ENCODE data around the gene CCDC57. TPM values are rescaled to one million over a fixed set of nuclear protein-coding genes. Genes with fewer than 3 reads are reported as not detected.

The CCDC57 gene
- total and polyA plus RNA-seq, 2 of the 8 experiments (the other 6 are each of a cell fraction or from before 2014, with no cell fraction given), result 8.4 to 12.9 TPM

GRCh38 chr17:82219083-82219482, 6.4 kb upstream of the CCDC57 start (continued):
- TF ChIP-seq TAF7 (optimal IDR thresholded peaks at IDR 0.05; ENCODE audit: borderline replicate concordance, low read depth, low read length), result no peak
- TF ChIP-seq RFX5 (IDR thresholded peaks at IDR 0.05; ENCODE audit: borderline replicate concordance, low read depth, low read length), result no peak
- TF ChIP-seq GTF2F1 (IDR thresholded peaks at IDR 0.05; ENCODE audit: borderline replicate concordance, low read depth, low read length), result no peak
- no peak for TF ChIP-seq EP300 (IDR thresholded peaks at IDR 0.05; ENCODE audit: borderline replicate concordance in 1 of 2, low read depth in 2 of 2, low read length in 2 of 2)
- no peak for TF ChIP-seq TAF1 (IDR thresholded peaks at IDR 0.05; ENCODE audit: low read depth, low read length)
